IMR-90 (cell line): ENCODE data around the gene CTRB2. TPM values are rescaled to one million over a fixed set of nuclear protein-coding genes. Genes with fewer than 3 reads are reported as not detected.

Experiments used
- ATAC-seq: fragments of 200-7000 bp; cut with Tn5 transposase; 2 replicates; pipeline ENCODE4 v1.9.1; 2020; ENCODE audit warnings: low read depth, mild to moderate bottlenecking, moderate library complexity
- BruUV-seq: library from RNA; stranded (reverse); fragments of 400-500 nt; replicated peaks from 2 replicates; lab custom pipeline; 2021; lab: Mats Ljungman, UMichigan
- CTCF ChIA-PET: fragments of 300-600 bp; formaldehyde crosslinking; extraction: SDS; loops from one replicate; lab custom pipeline; 2021; ENCODE audit warnings: antibody characterized with exemption; lab: Yijun Ruan, JAX
- POLR2A ChIA-PET: fragments of 300-600 bp; sonication (Branson Sonifier 250); formaldehyde crosslinking; loops from one replicate; lab custom pipeline; 2022; ENCODE audit warnings: antibody characterized with exemption; ENCODE audit not compliant: unreplicated experiment; lab: Charles Lee
- DNase-seq: peaks from one replicate; pipeline ENCODE4 v3.0.0; 2013
- H2AFZ ChIP-seq: replicated peaks from 2 replicates; pipeline ENCODE3; 2013; ENCODE audit warnings: low read length, mild to moderate bottlenecking; ENCODE audit not compliant: poor library complexity
- H2AK5ac ChIP-seq: 2 replicates; pipeline ENCODE4 v1.6.1; 2013; ENCODE audit warnings: low read depth, low read length, inconsistent platforms
- H2AK9ac ChIP-seq: replicated peaks from 2 replicates; pipeline ENCODE3; 2013; ENCODE audit warnings: mild to moderate bottlenecking, low read depth, low read length, moderate library complexity; ENCODE audit not compliant: poor library complexity
- H2BK120ac ChIP-seq: 2 replicates; pipeline ENCODE4 v1.6.1; 2013; ENCODE audit warnings: low read depth, low read length, inconsistent platforms
- H2BK15ac ChIP-seq: 3 replicates; pipeline ENCODE4 v1.6.1; 2013; ENCODE audit warnings: low read depth, low read length, inconsistent platforms
- H2BK20ac ChIP-seq: 2 replicates; pipeline ENCODE4 v1.6.1; 2013; ENCODE audit warnings: low read depth, mild to moderate bottlenecking, inconsistent platforms, low read length, moderate library complexity
- H2BK5ac ChIP-seq: 2 replicates; pipeline ENCODE4 v1.6.1; 2013; ENCODE audit warnings: mild to moderate bottlenecking, low read depth, low read length, inconsistent platforms; ENCODE audit not compliant: poor library complexity, severe bottlenecking
- H3K14ac ChIP-seq: replicated peaks from 2 replicates; pipeline ENCODE4 v1.6.1; 2013; ENCODE audit warnings: low read depth, low read length, inconsistent platforms
- H3K18ac ChIP-seq: 2 replicates; pipeline ENCODE4 v1.6.1; 2013; ENCODE audit warnings: low read depth, low read length, control low read depth
- H3K23ac ChIP-seq: 2 replicates; pipeline ENCODE4 v1.6.1; 2013; ENCODE audit warnings: low read depth, low read length, inconsistent platforms
- H3K27ac ChIP-seq: 2 replicates; pipeline ENCODE4 v1.5.1; 2013; ENCODE audit warnings: mild to moderate bottlenecking, control low read depth, low read length; ENCODE audit not compliant: insufficient read depth
- H3K27me3 ChIP-seq: 2 replicates; pipeline ENCODE4 v1.6.1; 2013; ENCODE audit warnings: low read length; ENCODE audit not compliant: control insufficient read depth, insufficient read depth
- H3K36me3 ChIP-seq: 2 replicates; pipeline ENCODE4 v1.6.1; 2013; ENCODE audit warnings: low read length, mixed read lengths; ENCODE audit not compliant: control insufficient read depth, insufficient read depth
- H3K4ac ChIP-seq: 2 replicates; pipeline ENCODE4 v1.6.1; 2013; ENCODE audit warnings: low read depth, low read length, inconsistent platforms
- H3K4me1 ChIP-seq: 2 replicates; pipeline ENCODE4 v1.6.1; 2013; ENCODE audit warnings: low read length, mixed read lengths; ENCODE audit not compliant: control insufficient read depth, insufficient read depth
- H3K4me2 ChIP-seq: 2 replicates; pipeline ENCODE4 v1.6.1; 2013; ENCODE audit warnings: low read depth, mild to moderate bottlenecking, control low read depth, low read length, moderate library complexity
- H3K4me3 ChIP-seq: 2 replicates; pipeline ENCODE4 v1.5.1; 2013; ENCODE audit warnings: low read depth, mild to moderate bottlenecking, control low read depth, low read length, moderate library complexity; ENCODE audit not compliant: insufficient read depth
- H3K56ac ChIP-seq: 2 replicates; pipeline ENCODE4 v1.6.1; 2013; ENCODE audit warnings: low read length, inconsistent platforms; ENCODE audit not compliant: insufficient read depth; ENCODE audit errors: extremely low read depth
- H3K79me1 ChIP-seq, 2 experiments: 2 replicates each; pipeline ENCODE4 v1.6.1; 2013; ENCODE audit warnings: low read length in 2 of 2, inconsistent platforms in 1 of 2, low read depth in 1 of 2
- H3K9ac ChIP-seq: 2 replicates; pipeline ENCODE4 v1.6.1; 2013; ENCODE audit warnings: low read depth, low read length, control low read depth
- H3K9me1 ChIP-seq: 2 replicates; pipeline ENCODE4 v1.6.1; 2013; ENCODE audit warnings: low read length, inconsistent platforms; ENCODE audit not compliant: insufficient read depth
- H3K9me3 ChIP-seq: 2 replicates; pipeline ENCODE4 v1.6.1; 2013; ENCODE audit warnings: low read length; ENCODE audit not compliant: control insufficient read depth, insufficient read depth
- H4K20me1 ChIP-seq: 2 replicates; pipeline ENCODE4 v1.6.1; 2013; ENCODE audit warnings: low read length, inconsistent platforms; ENCODE audit not compliant: insufficient read depth
- H4K5ac ChIP-seq: 2 replicates; pipeline ENCODE4 v1.6.1; 2013; ENCODE audit warnings: mild to moderate bottlenecking, low read depth, low read length, control low read depth
- H4K8ac ChIP-seq, 2 experiments: 2 replicates each; pipeline ENCODE4 v1.6.1; 2013; ENCODE audit warnings: low read depth in 2 of 2, low read length in 2 of 2, control low read depth in 1 of 2, inconsistent platforms in 1 of 2
- H4K91ac ChIP-seq: 2 replicates; pipeline ENCODE4 v1.6.1; 2013; ENCODE audit warnings: low read depth, low read length, inconsistent platforms; ENCODE audit not compliant: insufficient read depth
- CHD1 ChIP-seq: IDR thresholded peaks from 2 replicates; pipeline ENCODE4 v1.6.1; 2012; ENCODE audit warnings: low read depth, low read length, improper control_type of control experiment
- FOS ChIP-seq: fragments of 150-350 bp; IDR thresholded peaks from 2 replicates; pipeline ENCODE4 v1.6.1; 2016; ENCODE audit warnings: low read depth, low read length
- MAFK ChIP-seq: IDR thresholded peaks from 2 replicates; pipeline ENCODE4 v1.6.1; 2012; ENCODE audit warnings: low read depth, low read length, improper control_type of control experiment
- MAZ ChIP-seq: IDR thresholded peaks from 2 replicates; pipeline ENCODE4 v1.6.1; 2012; ENCODE audit warnings: low read depth, mild to moderate bottlenecking, low read length, improper control_type of control experiment, moderate library complexity, borderline replicate concordance
- MXI1 ChIP-seq: IDR thresholded peaks from 2 replicates; pipeline ENCODE4 v1.6.1; 2012; ENCODE audit warnings: low read depth, mild to moderate bottlenecking, low read length, moderate library complexity, borderline replicate concordance
- RAD21 ChIP-seq: IDR thresholded peaks from 2 replicates; pipeline ENCODE4 v1.6.1; 2012; ENCODE audit warnings: low read length, improper control_type of control experiment
- RCOR1 ChIP-seq: IDR thresholded peaks from 2 replicates; pipeline ENCODE4 v1.6.1; 2012; ENCODE audit warnings: mild to moderate bottlenecking, low read length, improper control_type of control experiment; ENCODE audit not compliant: insufficient replicate concordance
- RFX5 ChIP-seq: IDR thresholded peaks from 2 replicates; pipeline ENCODE4 v1.8.0; 2012; ENCODE audit warnings: low read depth, mild to moderate bottlenecking, low read length, moderate library complexity
- SMC3 ChIP-seq: fragments of 150-350 bp; IDR thresholded peaks from 2 replicates; pipeline ENCODE4 v1.6.1; 2016; ENCODE audit warnings: low read depth, mild to moderate bottlenecking, antibody characterized with exemption, low read length, moderate library complexity
- USF2 ChIP-seq: fragments of 150-350 bp; IDR thresholded peaks from 2 replicates; pipeline ENCODE4 v1.6.1; 2017; ENCODE audit warnings: mild to moderate bottlenecking, antibody characterized with exemption, low read length, low read depth
- WGBS, 2 experiments: methylation state at CpG; one replicate each; pipeline versions ENCODE4 v1.1.5 to v1.1.7; 2013; ENCODE audit warnings: missing lambda C conversion rate in 2 of 2; ENCODE audit not compliant: insufficient read length in 1 of 2; ENCODE audit errors: extremely low coverage in 2 of 2; 5-methylcytosine and 5-hydroxymethylcytosine counted together
- dilution Hi-C: fragments of 300-500 bp; cut with HindIII; formaldehyde crosslinking; loops from one replicate; pipeline ENCODE4 v1.14.3; 2018; ENCODE audit warnings: low sequenced_read_pairs; ENCODE audit not compliant: unreplicated experiment
- in situ Hi-C: fragments of 300-500 bp; cut with MboI; formaldehyde crosslinking; loops from 3 replicates; pipeline ENCODE4 v1.14.3; 2019; ENCODE audit warnings: low sequenced_read_pairs, inconsistent platforms, mixed read lengths
- intact Hi-C: fragments of 100-400 bp; cut with micrococcal nuclease; formaldehyde crosslinking; loops from 2 replicates; pipeline ENCODE4 v1.10.0; 2022
- polyA plus RNA-seq, 3 experiments: library from polyadenylated mRNA; depleted of rRNA; stranded (reverse); fragments of >200 nt; gene quantifications; 2 replicates each; pipeline ENCODE4 v1.2.3, GENCODE V29; 2012; ENCODE audit warnings: low replicate concordance in 1 of 3
- total RNA-seq: library from RNA; depleted of rRNA; stranded (reverse); fragments of >200 nt; gene quantifications from 2 replicates; pipeline ENCODE4 v1.2.3, GENCODE V29; 2012

The CTRB2 gene
- total and polyA plus RNA-seq, 2 of the 4 experiments (the other 2 are of a cell fraction) = not detected

DNA sequence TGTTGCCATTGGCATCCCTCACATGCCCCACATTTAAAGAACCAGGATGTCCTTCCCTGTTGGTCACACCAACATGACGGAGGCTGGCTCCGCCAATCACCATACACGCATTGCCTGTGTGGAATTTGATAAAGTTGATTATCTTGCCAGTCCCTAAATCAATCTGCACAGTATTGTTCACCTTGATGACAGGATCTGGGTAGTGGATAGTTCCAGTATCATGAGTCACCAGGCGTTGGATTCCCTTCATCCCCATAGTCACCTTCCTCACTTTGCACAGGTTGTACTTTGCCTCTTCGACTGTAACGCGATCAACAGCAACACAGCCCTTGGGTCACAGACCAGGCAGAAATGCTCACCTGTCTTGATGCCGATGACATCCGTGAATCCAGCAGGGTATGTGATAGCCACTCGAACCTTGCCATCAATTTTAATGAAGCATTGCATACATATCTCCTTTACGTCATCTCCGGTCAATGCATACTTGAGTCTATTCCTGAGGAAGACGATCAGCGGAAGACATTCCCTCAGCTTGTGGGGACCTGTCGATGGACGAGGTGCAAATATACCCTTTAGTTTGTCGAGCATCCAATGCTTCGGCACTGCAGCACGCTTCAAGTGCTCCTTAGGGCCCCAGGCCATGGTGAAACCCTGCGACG is 14.2 kb downstream of the CTRB2 start:
- H3K36me3 ChIP-seq = no peaks in the 10 kb centered on the region
- CTCF ChIA-PET = no interaction called here
- H2BK15ac ChIP-seq = no peak overlapping the region
- H3K27ac ChIP-seq = no peak overlapping the region
- no TSS peak for BruUV-seq
- ATAC-seq = no peak
- no peaks in the 10 kb centered on the region for H4K20me1 ChIP-seq
- no peak overlapping the region for H4K91ac ChIP-seq
- peak overlapping the region; percentile 8 for H2AFZ ChIP-seq
- H2BK120ac ChIP-seq = no peak overlapping the region
- no peak overlapping the region for H3K56ac ChIP-seq
- intact Hi-C loops (loop anchor here (10.0 kb wide), 1 partner anchor 432 kb away; the partner anchor contains the start of gene ADAT1), dilution Hi-C loops (no loop called here), in situ Hi-C loops (no loop called here)
- no peak overlapping the region for H3K23ac ChIP-seq
- H2AK5ac ChIP-seq = no peak overlapping the region
- peaks cover 13% of the 10 kb centered on the region; the same call in 1 of the 2 replicates for H3K27me3 ChIP-seq
- H3K4me1 ChIP-seq = peaks cover 1% of the 10 kb centered on the region; the same call in 1 of the 2 replicates
- no peak overlapping the region for H3K4ac ChIP-seq
- H2AK9ac ChIP-seq = no peak overlapping the region
- DNase-seq = no peak
- POLR2A ChIA-PET = no interaction called here
- H3K79me1 ChIP-seq = no peaks in the 10 kb centered on the region
- H3K4me2 ChIP-seq = no peak overlapping the region
- H3K18ac ChIP-seq = no peak overlapping the region
- TF ChIP-seq USF2 = no peak
- no peak for TF ChIP-seq RAD21
- TF ChIP-seq MAZ = no peak
- TF ChIP-seq FOS = no peak
- TF ChIP-seq MXI1 = no peak
- no peak for TF ChIP-seq CHD1
- TF ChIP-seq SMC3 = no peak
- no peak for TF ChIP-seq RFX5
- TF ChIP-seq MAFK = no peak
- no peak for TF ChIP-seq RCOR1
- 84% methylated on average over 11 of the region's 21 CpGs; no CpG with 5 or more reads in 1 of the 2 experiments for WGBS, 2 experiments
- H4K5ac ChIP-seq = no peak overlapping the region
- H4K8ac ChIP-seq = no peak overlapping the region
- H3K9ac ChIP-seq = no peak overlapping the region
- no peak overlapping the region for H3K14ac ChIP-seq
- no peak overlapping the region for H2BK20ac ChIP-seq
- H3K4me3 ChIP-seq = no peak overlapping the region
- H3K9me3 ChIP-seq = no peaks in the 10 kb centered on the region
- H2BK5ac ChIP-seq = no peak overlapping the region
- no peaks in the 10 kb centered on the region for H3K9me1 ChIP-seq
